22Rv1 (cell line): ENCODE measurements around the gene TMEM151A.

ENCODE experiments used
- ZFX ChIP-seq: fragments of 450-650 bp; IDR thresholded peaks from 2 replicates; pipeline ENCODE4 v1.6.1; 2017; ENCODE audit warnings: antibody characterized with exemption, borderline replicate concordance
- TF ChIP-seq, protein P1 (sequence below): fragments of 450-650 bp; IDR thresholded peaks from 2 replicates; pipeline ENCODE4 v1.5.1; 2017; ENCODE audit warnings: mild to moderate bottlenecking

DNA sequence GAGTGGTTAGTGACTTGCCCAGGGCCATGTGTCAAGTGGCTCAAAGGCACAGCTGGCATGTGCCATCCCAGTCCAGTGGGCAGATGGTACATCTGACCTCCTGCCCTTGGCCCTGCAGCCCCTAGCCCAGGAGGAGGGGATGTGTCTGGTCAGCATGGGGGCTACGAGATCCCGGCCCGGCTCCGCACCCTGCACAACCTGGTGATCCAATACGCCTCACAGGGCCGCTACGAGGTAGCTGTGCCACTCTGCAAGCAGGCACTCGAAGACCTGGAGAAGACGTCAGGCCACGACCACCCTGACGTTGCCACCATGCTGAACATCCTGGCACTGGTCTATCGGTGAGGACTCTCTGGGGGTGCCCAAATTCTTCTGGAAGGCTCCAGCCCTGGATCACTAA, 29.0 kb upstream of the TMEM151A start:
- TF ChIP-seq, protein P1, sequence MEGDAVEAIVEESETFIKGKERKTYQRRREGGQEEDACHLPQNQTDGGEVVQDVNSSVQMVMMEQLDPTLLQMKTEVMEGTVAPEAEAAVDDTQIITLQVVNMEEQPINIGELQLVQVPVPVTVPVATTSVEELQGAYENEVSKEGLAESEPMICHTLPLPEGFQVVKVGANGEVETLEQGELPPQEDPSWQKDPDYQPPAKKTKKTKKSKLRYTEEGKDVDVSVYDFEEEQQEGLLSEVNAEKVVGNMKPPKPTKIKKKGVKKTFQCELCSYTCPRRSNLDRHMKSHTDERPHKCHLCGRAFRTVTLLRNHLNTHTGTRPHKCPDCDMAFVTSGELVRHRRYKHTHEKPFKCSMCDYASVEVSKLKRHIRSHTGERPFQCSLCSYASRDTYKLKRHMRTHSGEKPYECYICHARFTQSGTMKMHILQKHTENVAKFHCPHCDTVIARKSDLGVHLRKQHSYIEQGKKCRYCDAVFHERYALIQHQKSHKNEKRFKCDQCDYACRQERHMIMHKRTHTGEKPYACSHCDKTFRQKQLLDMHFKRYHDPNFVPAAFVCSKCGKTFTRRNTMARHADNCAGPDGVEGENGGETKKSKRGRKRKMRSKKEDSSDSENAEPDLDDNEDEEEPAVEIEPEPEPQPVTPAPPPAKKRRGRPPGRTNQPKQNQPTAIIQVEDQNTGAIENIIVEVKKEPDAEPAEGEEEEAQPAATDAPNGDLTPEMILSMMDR, result no peak
- no peak for TF ChIP-seq ZFX
